ENCODE measurements around the gene FAM76B. TPM values are rescaled to one million over a fixed set of nuclear protein-coding genes. Genes with fewer than 3 reads are reported as not detected.

FAM76B gene
- total RNA-seq, 1 donor from 2014 or later = 45.6 TPM

GRCh38 chr11:95805869-95806268 is 16.3 kb upstream of the FAM76B start:
- Mint-ChIP-seq H3K27ac (no peak overlapping the region), H3K27me3 (ENCODE audit: insufficient read depth) (no peaks in the 10 kb centered on the region), H3K4me1 (ENCODE audit: low read depth) (no peaks in the 10 kb centered on the region), H3K4me3 (no peak overlapping the region), H3K36me3 (ENCODE audit: low read depth) (peaks cover 47% of the 10 kb centered on the region), H3K9me3 (peaks cover 15% of the 10 kb centered on the region)
- DNase-seq (ENCODE audit: low spot score) = no peak
- intact Hi-C loops (cut with micrococcal nuclease) = no loop called here

DNA sequence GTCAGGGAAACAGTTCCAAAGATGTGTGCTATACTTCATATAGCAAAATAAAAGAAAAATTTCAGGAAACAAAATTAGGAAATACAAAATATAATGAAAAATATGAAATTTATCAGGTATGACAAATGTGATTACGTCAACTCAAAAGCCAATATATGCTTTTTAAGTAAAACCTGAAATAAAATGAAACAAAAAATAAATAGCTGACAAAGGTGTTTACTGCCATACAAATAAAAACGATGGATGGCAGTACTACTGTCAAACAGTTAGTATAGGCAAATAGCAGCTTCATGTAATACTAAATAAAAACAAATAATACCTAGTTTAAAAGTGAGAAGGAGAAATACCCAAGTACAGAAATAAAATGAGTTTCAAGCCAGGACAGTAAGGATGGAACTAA is 14.4 kb upstream of the FAM76B start:
- Mint-ChIP-seq H3K36me3 (ENCODE audit: low read depth) (peaks cover 47% of the 10 kb centered on the region), H3K4me1 (ENCODE audit: low read depth) (no peaks in the 10 kb centered on the region), H3K9me3 (peaks cover 3% of the 10 kb centered on the region), H3K27me3 (ENCODE audit: insufficient read depth) (no peaks in the 10 kb centered on the region), H3K27ac (no peak overlapping the region), H3K4me3 (no peak overlapping the region)
- intact Hi-C loops (cut with micrococcal nuclease) = no loop called here
- DNase-seq (ENCODE audit: low spot score) = no peak

- intact Hi-C loops (cut with micrococcal nuclease) = no loop called here
- H3K27ac Mint-ChIP-seq = no peak overlapping the region
- no peaks in the 10 kb centered on the region for H3K27me3 Mint-ChIP-seq (ENCODE audit: insufficient read depth)
- DNase-seq (ENCODE audit: low spot score) = no peak
- H3K4me1 Mint-ChIP-seq (ENCODE audit: low read depth) = no peaks in the 10 kb centered on the region
- peaks cover 39% of the 10 kb centered on the region for H3K36me3 Mint-ChIP-seq (ENCODE audit: low read depth)
- no peaks in the 10 kb centered on the region for H3K9me3 Mint-ChIP-seq
- H3K4me3 Mint-ChIP-seq = no peak overlapping the region
Observed at GRCh38 chr11:95802806-95803205, 13.2 kb upstream of the FAM76B start.

DNA sequence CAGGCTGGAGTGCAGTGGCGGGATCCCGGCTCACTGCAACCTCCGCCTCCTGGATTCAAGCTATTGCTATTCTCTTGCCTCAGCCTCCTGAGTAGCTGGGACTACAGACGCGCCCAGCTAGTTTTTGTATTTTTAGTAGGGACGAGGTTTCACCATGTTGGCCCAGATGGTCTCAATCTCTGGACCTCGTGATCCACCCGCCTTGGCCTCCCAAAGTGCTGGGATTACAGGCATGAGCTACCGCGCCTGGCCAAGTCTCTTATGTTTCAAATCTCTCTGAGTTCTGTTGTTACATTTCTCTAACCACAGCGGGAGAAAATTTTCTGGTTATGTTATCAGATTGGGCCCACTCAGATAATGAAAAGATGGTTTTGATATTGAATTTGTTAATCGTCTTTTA is 10.9 kb upstream of the FAM76B start:
- no peak overlapping the region for H3K27ac Mint-ChIP-seq
- H3K9me3 Mint-ChIP-seq = no peaks in the 10 kb centered on the region
- DNase-seq (ENCODE audit: low spot score) = no peak
- no peaks in the 10 kb centered on the region for H3K27me3 Mint-ChIP-seq (ENCODE audit: insufficient read depth)
- peaks cover 29% of the 10 kb centered on the region for H3K36me3 Mint-ChIP-seq (ENCODE audit: low read depth)
- H3K4me3 Mint-ChIP-seq = no peak overlapping the region
- intact Hi-C loops (cut with micrococcal nuclease) = no loop called here
- no peaks in the 10 kb centered on the region for H3K4me1 Mint-ChIP-seq (ENCODE audit: low read depth)

DNA sequence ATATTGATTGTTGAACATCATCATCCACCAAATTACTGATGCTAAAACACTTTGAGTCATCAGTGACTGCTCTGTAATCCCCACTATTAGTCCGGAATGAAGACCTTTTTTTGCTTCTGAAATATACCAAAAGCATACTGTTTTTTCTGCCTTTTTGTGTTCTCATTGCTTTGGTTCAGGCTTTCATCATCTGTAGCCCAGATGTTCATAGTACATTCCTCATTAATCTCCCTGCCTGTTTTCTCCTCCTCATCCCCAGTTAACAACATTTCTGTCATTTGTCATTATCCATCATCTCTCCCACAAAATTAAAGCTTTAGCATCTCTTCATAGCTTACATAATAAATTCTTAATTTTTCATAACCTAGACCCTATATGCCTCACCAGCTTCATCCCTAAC is 10.0 kb upstream of the FAM76B start:
- H3K27me3 Mint-ChIP-seq (ENCODE audit: insufficient read depth) = no peaks in the 10 kb centered on the region
- no peak for DNase-seq (ENCODE audit: low spot score)
- no peaks in the 10 kb centered on the region for H3K9me3 Mint-ChIP-seq
- no peak overlapping the region for H3K4me3 Mint-ChIP-seq
- intact Hi-C loops (cut with micrococcal nuclease) = loop anchor here (10.0 kb wide), 1 partner anchor 1255 kb away; the partner anchor contains the start of gene FUT4
- peaks cover 4% of the 10 kb centered on the region for H3K4me1 Mint-ChIP-seq (ENCODE audit: low read depth)
- no peak overlapping the region for H3K27ac Mint-ChIP-seq
- H3K36me3 Mint-ChIP-seq (ENCODE audit: low read depth) = peaks cover 29% of the 10 kb centered on the region

DNA sequence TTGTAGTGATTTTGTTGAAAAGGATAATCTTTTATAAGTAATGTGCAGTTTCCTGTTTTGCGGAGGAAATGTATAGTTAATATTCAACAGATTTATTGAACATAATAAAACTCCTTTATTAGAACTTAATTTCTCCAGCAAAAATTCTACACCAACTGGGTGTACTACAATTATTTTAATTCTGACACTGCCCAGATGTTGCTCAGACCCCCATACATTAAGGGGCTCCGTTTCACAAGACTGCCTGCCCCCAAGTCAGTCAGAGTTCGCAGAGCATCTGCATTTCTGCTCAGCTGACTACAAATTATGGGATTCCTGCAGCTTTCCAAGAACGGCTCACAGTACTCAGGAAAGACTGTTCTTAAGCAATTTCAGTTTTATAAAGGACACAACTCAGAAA is 6.9 kb upstream of the FAM76B start:
- Mint-ChIP-seq H3K4me1 (ENCODE audit: low read depth) (peaks cover 30% of the 10 kb centered on the region), H3K4me3 (no peak overlapping the region), H3K27me3 (ENCODE audit: insufficient read depth) (no peaks in the 10 kb centered on the region), H3K36me3 (ENCODE audit: low read depth) (peaks cover 27% of the 10 kb centered on the region), H3K27ac (no peak overlapping the region), H3K9me3 (no peaks in the 10 kb centered on the region)
- intact Hi-C loops (cut with micrococcal nuclease) = loop anchor here (10.0 kb wide), 1 partner anchor 1252 kb away; the partner anchor contains the start of gene FUT4
- no peak for DNase-seq (ENCODE audit: low spot score)

DNA sequence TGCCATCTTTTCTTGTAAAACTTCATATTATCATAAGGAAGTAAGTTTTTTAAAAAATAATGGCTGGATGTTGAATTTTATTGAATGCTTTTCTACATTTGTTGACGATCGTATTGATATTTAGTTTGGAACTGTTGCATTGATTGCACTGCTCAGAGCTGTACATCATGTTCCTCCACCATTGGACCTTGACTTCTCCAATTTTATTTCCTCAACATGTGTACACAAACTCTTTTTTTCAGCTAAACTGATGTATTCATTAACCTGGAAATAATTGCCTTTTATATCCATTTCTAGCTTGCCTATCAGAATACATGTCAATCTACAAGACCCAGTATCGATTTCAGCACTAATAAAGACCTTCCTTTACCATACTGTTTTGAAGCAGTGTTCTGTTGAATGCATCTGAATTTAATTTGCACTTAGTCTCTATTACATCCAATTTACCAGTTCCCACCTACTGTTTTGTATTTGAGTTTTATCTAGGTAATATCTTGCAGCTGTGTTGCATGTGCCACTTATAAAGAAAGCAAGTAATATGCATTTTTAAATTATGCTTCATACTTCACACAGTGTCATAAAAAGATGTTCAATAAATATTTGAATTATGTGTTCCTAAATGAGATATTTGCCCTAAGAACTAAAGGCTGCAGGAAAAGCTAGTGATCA is 6.2 kb upstream of the FAM76B start:
- Mint-ChIP-seq H3K4me1 (ENCODE audit: low read depth) (peaks cover 35% of the 10 kb centered on the region), H3K36me3 (ENCODE audit: low read depth) (peaks cover 27% of the 10 kb centered on the region), H3K27me3 (ENCODE audit: insufficient read depth) (no peaks in the 10 kb centered on the region), H3K4me3 (no peak overlapping the region), H3K9me3 (no peaks in the 10 kb centered on the region), H3K27ac (no peak overlapping the region)
- no peak for DNase-seq (ENCODE audit: low spot score)
- intact Hi-C loops (cut with micrococcal nuclease) = loop anchor here (10.0 kb wide), 1 partner anchor 1251 kb away; the partner anchor contains the start of gene FUT4

DNA sequence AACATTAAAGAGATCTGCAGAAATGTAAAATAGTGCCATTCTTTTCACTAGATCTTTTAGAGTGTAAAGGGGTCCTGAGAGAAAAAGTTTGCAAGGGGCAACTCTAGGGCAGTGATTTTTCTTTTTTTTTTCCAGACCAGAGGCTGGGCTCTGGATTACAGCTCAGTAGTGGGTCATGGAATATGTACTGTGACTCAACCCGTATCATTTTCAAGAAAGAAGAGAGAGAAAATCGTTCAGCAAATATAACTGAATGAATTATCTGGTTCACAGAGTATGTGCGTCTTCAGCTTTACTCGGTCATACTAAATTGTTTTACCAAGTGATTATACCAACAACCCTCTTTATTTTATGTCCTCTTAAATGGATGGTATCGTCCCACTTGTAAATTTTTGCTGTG is 4.5 kb upstream of the FAM76B start:
- Mint-ChIP-seq H3K36me3 (ENCODE audit: low read depth) (peaks cover 14% of the 10 kb centered on the region), H3K4me1 (ENCODE audit: low read depth) (peaks cover 38% of the 10 kb centered on the region), H3K27ac (no peak overlapping the region), H3K27me3 (ENCODE audit: insufficient read depth) (no peaks in the 10 kb centered on the region), H3K9me3 (no peaks in the 10 kb centered on the region), H3K4me3 (no peak overlapping the region)
- no peak for DNase-seq (ENCODE audit: low spot score)
- intact Hi-C loops (cut with micrococcal nuclease) = loop anchor here (5.0 to 10.0 kb wide), 3 partner anchors 218 to 1662 kb away; partner anchors contain the start of gene FUT4

GRCh38 chr11:95793116-95793515 is 3.5 kb upstream of the FAM76B start:
- H3K9me3 Mint-ChIP-seq = no peaks in the 10 kb centered on the region
- no peaks in the 10 kb centered on the region for H3K27me3 Mint-ChIP-seq (ENCODE audit: insufficient read depth)
- H3K4me3 Mint-ChIP-seq = no peak overlapping the region
- intact Hi-C loops (cut with micrococcal nuclease) = loop anchor here (5.0 to 10.0 kb wide), 3 partner anchors 219 to 1661 kb away; partner anchors contain the start of gene FUT4
- H3K27ac Mint-ChIP-seq = no peak overlapping the region
- no peak for DNase-seq (ENCODE audit: low spot score)
- H3K36me3 Mint-ChIP-seq (ENCODE audit: low read depth) = peaks cover 18% of the 10 kb centered on the region
- peaks cover 44% of the 10 kb centered on the region for H3K4me1 Mint-ChIP-seq (ENCODE audit: low read depth)

GRCh38 chr11:95792700-95793099 is 3.1 kb upstream of the FAM76B start:
- H3K4me3 Mint-ChIP-seq = no peak overlapping the region
- no peak for DNase-seq (ENCODE audit: low spot score)

DNA sequence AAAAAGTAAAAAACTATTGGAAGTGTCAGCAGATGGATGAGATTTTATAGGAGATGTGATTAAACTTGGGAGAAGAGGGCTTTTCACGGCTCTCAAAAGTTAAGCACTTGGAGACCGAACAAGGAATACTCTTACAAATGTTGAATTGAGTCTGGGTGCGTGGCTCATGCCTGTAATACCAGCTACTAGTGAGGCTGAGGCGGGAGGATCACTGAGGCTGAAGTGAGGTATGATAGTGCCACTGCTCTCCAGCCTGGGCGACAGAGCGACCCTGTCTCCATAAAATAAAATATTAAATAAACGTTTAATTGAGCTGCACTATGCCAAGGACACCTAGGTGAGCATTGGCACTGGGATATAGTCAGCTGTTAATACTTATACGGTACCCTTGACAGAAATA is 2.6 kb upstream of the FAM76B start:
- no peaks in the 10 kb centered on the region for H3K9me3 Mint-ChIP-seq
- H3K4me3 Mint-ChIP-seq = peak overlapping the region; percentile 96
- H3K36me3 Mint-ChIP-seq (ENCODE audit: low read depth) = peaks cover 22% of the 10 kb centered on the region
- H3K4me1 Mint-ChIP-seq (ENCODE audit: low read depth) = peaks cover 54% of the 10 kb centered on the region
- no peak overlapping the region for H3K27ac Mint-ChIP-seq
- no peaks in the 10 kb centered on the region for H3K27me3 Mint-ChIP-seq (ENCODE audit: insufficient read depth)
- DNase-seq (ENCODE audit: low spot score) = no peak
- intact Hi-C loops (cut with micrococcal nuclease) = loop anchor here (5.0 to 10.0 kb wide), 3 partner anchors 220 to 1660 kb away; partner anchors contain the start of gene FUT4

More at GRCh38 chr11:95792700-95793099, 3.1 kb upstream of the FAM76B start:
- Mint-ChIP-seq H3K27me3 (ENCODE audit: insufficient read depth) (no peaks in the 10 kb centered on the region), H3K4me1 (ENCODE audit: low read depth) (peaks cover 49% of the 10 kb centered on the region), H3K9me3 (no peaks in the 10 kb centered on the region), H3K36me3 (ENCODE audit: low read depth) (peaks cover 22% of the 10 kb centered on the region), H3K27ac (no peak overlapping the region)
- intact Hi-C loops (cut with micrococcal nuclease) = loop anchor here (5.0 to 10.0 kb wide), 3 partner anchors 220 to 1660 kb away; partner anchors contain the start of gene FUT4

- Mint-ChIP-seq H3K36me3 (ENCODE audit: low read depth) (peaks cover 22% of the 10 kb centered on the region), H3K27me3 (ENCODE audit: insufficient read depth) (no peaks in the 10 kb centered on the region), H3K4me3 (peak overlapping the region; percentile 96), H3K9me3 (no peaks in the 10 kb centered on the region), H3K4me1 (ENCODE audit: low read depth) (peaks cover 57% of the 10 kb centered on the region), H3K27ac (peak overlapping the region; percentile 100)
- intact Hi-C loops (cut with micrococcal nuclease) = loop anchor here (1.0 to 10.0 kb wide), 4 partner anchors 221 to 1659 kb away; partner anchors contain the start of gene FUT4
- no peak for DNase-seq (ENCODE audit: low spot score)
Observed at GRCh38 chr11:95791709-95792033, 2.1 kb upstream of the FAM76B start.

DNA sequence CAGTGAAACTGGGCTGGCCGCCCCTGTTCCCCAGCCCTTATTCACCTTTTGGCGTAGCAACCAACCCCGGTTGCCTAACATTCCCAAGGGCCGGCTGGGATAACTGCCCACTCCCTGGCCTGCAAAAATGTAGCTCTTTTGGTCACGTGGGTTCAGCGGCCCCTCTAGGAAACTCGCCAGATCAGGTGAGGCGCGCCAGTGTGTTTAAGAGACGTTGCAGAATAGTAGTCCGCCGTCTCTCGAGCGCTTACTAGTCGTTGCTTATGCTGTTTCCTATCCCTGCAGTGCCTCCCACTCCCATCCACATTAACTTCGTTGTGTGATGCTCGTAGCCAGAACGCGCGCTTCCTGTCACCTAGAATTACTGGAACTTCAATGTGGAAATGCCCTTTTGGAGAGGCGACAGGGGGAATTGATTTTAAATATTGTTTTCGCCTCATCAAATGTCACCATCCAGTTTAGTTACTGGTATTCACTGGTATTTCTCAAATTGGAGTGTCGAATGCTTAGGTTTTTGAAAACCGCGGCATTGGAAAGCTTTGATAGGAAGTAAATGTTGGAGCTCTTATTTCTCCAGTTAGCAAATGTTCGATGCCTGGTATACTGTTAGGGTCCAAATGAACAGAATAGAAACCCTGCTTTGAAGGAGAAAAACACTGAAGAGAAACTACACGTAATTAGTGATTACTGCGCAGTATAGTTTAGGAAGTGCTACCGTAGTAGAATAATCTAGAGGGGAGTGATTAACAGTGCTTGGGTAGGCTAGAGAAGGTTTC is 1.5 kb upstream of the FAM76B start:
- intact Hi-C loops (cut with micrococcal nuclease) = loop anchor here (1.0 to 10.0 kb wide), 10 partner anchors 132 to 1659 kb away; partner anchors contain the start of genes CCDC82, CWC15, ENDOD1 and FUT4
- Mint-ChIP-seq H3K4me3 (peak overlapping the region; percentile 96), H3K9me3 (no peaks in the 10 kb centered on the region), H3K4me1 (ENCODE audit: low read depth) (peaks cover 62% of the 10 kb centered on the region), H3K27me3 (ENCODE audit: insufficient read depth) (no peaks in the 10 kb centered on the region), H3K36me3 (ENCODE audit: low read depth) (peaks cover 27% of the 10 kb centered on the region), H3K27ac (peak overlapping the region; percentile 100)
- DNase-seq (ENCODE audit: low spot score) = peak; percentile 35

Data from activated T-helper 1 cell treated with anti-CD3 and anti-CD28 coated beads, Interleukin-12 subunit alpha, Interleukin-12 subunit beta, Interleukin-2, Interleukin-4 antibody, amounts not matched to agents 30 ng/mL and 10 ng/mL and 1 ng/mL, durations not matched to agents 14 hours and 24 hours and 36 hours (primary cell).